ENCODE measurements around the gene SPOCK3. TPM values are rescaled to one million over a fixed set of nuclear protein-coding genes. Genes with fewer than 3 reads are reported as not detected.
"Not testable (repeated sequence)": the region's sequence is repeated elsewhere in the genome, so short reads cannot be mapped to it uniquely, and the experiment has no call there.

The SPOCK3 gene
- total RNA-seq, 1 experiment from 2014 or later = 1.4 TPM

- Histone ChIP-seq H3K27ac (ENCODE audit: low read length) (no peak overlapping the region), H3K27me3 (ENCODE audit: control insufficient read depth, insufficient read depth, low read length) (no peaks in the 10 kb centered on the region), H3K4me3 (ENCODE audit: low read depth in 2 of 2, low read length in 2 of 2) (no peak overlapping the region), H3K9me3 (ENCODE audit: control insufficient read depth, insufficient read depth, low read depth, low read length) (no peaks in the 10 kb centered on the region), H3K36me3 (ENCODE audit: control insufficient read depth, insufficient read depth, low read length) (no peaks in the 10 kb centered on the region), H3K4me1 (ENCODE audit: control insufficient read depth, insufficient read depth, low read length) (no peaks in the 10 kb centered on the region)
- DNase-seq (ENCODE audit: low read depth, low spot score) (no peak), ATAC-seq (no peak)
- in situ Hi-C loops (cut with HindIII; ENCODE audit: low pct_unique_long_range_greater_than_20kb, low sequenced_read_pairs) = no loop called here
- TF ChIP-seq REST (IDR thresholded peaks at IDR 0.05; ENCODE audit: insufficient read depth in 1 of 2, low read depth in 2 of 2, low read length in 1 of 2) = no peak
- no peak for TF ChIP-seq CTCF (IDR thresholded peaks at IDR 0.05)
- no peak for TF ChIP-seq SIN3A (IDR thresholded peaks at IDR 0.05; ENCODE audit: borderline replicate concordance, insufficient read depth, low read depth, low read length)
- TF ChIP-seq TCF7L2 (IDR thresholded peaks at IDR 0.05; ENCODE audit: low read depth, low read length) = no peak
- TF ChIP-seq POLR2AphosphoS5 (IDR thresholded peaks at IDR 0.05; ENCODE audit: low read depth, low read length) = no peak
- ChIA-PET POLR2A (no interaction called here), CTCF (no interaction called here)
- BruUV-seq (replicated peaks) = no TSS peak
- intact Hi-C loops (cut with micrococcal nuclease; ENCODE audit: unreplicated experiment) = no loop called here
Measured at GRCh38 chr4:166724369-166724768, 509.9 kb downstream of the SPOCK3 start.

- H3K4me1 ChIP-seq (ENCODE audit: control insufficient read depth, insufficient read depth, low read length) = no peaks in the 10 kb centered on the region
- no peak overlapping the region for H3K27ac ChIP-seq (ENCODE audit: low read length)
- in situ Hi-C loops (cut with HindIII; ENCODE audit: low pct_unique_long_range_greater_than_20kb, low sequenced_read_pairs) (no loop called here), intact Hi-C loops (cut with micrococcal nuclease; ENCODE audit: unreplicated experiment) (no loop called here)
- ATAC-seq = no peak
- ChIA-PET CTCF (no interaction called here), POLR2A (no interaction called here)
- BruUV-seq (replicated peaks) = no TSS peak
- TF ChIP-seq SIN3A (IDR thresholded peaks at IDR 0.05; ENCODE audit: borderline replicate concordance, insufficient read depth, low read depth, low read length) (no peak), POLR2AphosphoS5 (IDR thresholded peaks at IDR 0.05; ENCODE audit: low read depth, low read length) (no peak), CTCF (IDR thresholded peaks at IDR 0.05) (no peak), TCF7L2 (IDR thresholded peaks at IDR 0.05; ENCODE audit: low read depth, low read length) (no peak), REST (IDR thresholded peaks at IDR 0.05; ENCODE audit: insufficient read depth in 1 of 2, low read depth in 2 of 2, low read length in 1 of 2) (no peak)
- DNase-seq (ENCODE audit: low read depth, low spot score) = no peak
- H3K27me3 ChIP-seq (ENCODE audit: control insufficient read depth, insufficient read depth, low read length) = no peaks in the 10 kb centered on the region
- no peaks in the 10 kb centered on the region for H3K36me3 ChIP-seq (ENCODE audit: control insufficient read depth, insufficient read depth, low read length)
- H3K9me3 ChIP-seq (ENCODE audit: control insufficient read depth, insufficient read depth, low read depth, low read length) = no peaks in the 10 kb centered on the region
- no peak overlapping the region for H3K4me3 ChIP-seq (ENCODE audit: low read depth in 2 of 2, low read length in 2 of 2)
Measured at GRCh38 chr4:166723532-166724140, 510.7 kb downstream of the SPOCK3 start.

GRCh38 chr4:166715748-166716713, 518.3 kb downstream of the SPOCK3 start:
- ATAC-seq; CTCF ChIA-PET; intact Hi-C loops (cut with micrococcal nuclease; ENCODE audit: unreplicated experiment); H3K36me3 ChIP-seq (ENCODE audit: control insufficient read depth, insufficient read depth, low read length); H3K9me3 ChIP-seq (ENCODE audit: control insufficient read depth, insufficient read depth, low read depth, low read length); DNase-seq (ENCODE audit: low read depth, low spot score); H3K27ac ChIP-seq (ENCODE audit: low read length); H3K4me1 ChIP-seq (ENCODE audit: control insufficient read depth, insufficient read depth, low read length); POLR2A ChIA-PET; in situ Hi-C loops (cut with HindIII; ENCODE audit: low pct_unique_long_range_greater_than_20kb, low sequenced_read_pairs); BruUV-seq (replicated peaks); H3K4me3 ChIP-seq (ENCODE audit: low read depth in 2 of 2, low read length in 2 of 2); H3K27me3 ChIP-seq (ENCODE audit: control insufficient read depth, insufficient read depth, low read length): not testable (repeated sequence)

Measured in Panc1 (cell line).